NOMO-1 (cell line): ENCODE data around the gene WFIKKN2.
"Not testable (repeated sequence)": the region's sequence is repeated elsewhere in the genome, so short reads cannot be mapped to it uniquely, and the experiment has no call there.

Experiments
- DNase-seq, 2 experiments: peaks; one replicate each; lab custom pipeline; 2025; ENCODE audit not compliant: unreplicated experiment in 2 of 2; lab: John Stamatoyannopoulos, UW

WFIKKN2 gene

DNA sequence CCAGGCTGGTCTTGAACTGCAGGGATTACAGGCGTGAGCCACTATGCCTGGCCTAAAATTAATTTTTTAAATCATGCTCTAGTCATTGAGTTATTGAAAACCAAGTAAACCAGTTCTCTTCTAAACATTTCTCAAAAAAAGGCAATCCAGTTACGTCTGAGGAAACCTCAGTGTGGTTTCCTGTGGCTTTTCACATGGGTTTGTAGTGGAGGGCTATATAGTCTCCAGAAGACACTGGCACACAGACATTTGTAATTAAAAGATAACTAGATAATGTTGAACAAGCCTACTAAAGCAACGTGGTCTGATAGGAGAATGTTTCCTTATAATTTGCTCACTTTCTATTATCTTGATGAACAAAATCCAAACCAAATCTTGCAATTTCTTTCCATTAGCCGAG, 36.0 kb downstream of the WFIKKN2 start:
- peak in 1 of 2 experiments; percentile 36 for DNase-seq

DNA sequence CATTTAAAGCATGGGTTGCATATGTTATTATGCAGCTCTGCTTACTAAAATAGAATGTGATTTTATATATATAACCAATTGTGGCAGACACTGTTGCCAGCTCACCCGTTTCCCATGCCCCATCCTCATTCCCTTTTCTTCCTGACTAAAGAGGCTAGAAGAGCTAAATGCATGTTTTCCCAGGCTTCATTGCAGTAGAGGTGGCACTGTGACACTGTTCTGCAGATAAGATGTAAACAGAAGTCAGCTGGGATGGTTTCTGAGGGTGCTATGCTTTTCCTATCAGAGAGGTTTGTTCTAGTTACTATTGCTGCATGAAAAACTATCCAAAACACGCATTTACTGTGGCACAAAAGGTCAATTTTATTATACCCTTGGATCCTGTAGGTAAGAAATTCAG, 36.5 kb downstream of the WFIKKN2 start:
- DNase-seq = no peak

DNA sequence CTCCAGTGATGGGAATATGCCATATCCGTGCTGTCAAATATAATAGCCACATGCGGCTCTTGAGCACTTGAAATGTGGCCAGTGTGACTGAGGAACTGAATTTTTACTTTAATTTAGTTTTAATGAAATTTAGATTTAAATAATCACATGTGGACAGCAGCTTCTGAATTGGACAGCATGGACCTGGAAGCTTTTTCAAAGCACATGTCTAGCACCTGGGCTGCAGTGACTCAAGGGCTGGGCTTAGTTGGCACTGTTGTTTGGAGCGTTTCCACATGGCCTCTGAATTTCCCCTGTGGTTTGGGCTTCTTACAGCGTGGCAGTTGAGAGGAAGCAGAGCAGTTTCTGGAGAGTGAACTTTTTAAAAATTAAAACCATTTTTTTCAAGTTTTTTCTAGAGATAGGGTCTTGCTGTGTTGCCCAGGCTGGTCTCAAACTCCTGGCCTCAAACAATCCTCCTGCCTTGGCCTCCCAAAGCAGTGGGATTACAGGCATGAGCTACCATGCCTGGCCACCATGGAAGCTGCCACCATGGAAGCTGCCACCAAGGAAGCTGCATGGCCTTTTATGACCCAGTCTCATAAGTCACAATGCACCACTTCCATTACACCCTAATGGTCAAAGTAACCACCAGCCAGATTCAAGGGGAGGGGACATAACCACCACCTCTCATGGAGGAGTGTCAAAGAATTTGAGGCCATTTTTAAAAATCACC, 37.5 kb downstream of the WFIKKN2 start:
- peak; percentile 48 to 59 for DNase-seq

DNA sequence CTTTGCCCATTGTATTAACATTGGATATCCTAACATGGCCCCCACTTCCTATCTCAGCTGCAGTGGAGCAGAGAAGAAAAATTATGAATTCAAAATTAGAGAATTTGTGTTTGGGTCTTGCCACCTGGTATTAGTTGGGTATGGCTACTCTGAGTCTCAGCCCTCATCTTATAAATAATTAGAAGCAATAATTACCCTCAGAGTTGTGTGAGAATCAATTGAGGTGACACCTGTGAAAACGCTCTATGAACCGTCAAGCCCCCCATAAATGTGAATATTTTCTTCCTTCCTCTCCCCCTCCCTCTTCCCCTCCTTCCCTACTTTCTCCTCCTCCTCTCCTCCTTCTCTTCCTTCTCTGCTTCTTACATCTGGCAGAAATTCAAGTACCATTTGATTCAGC, 39.7 kb downstream of the WFIKKN2 start:
- DNase-seq = no peak

DNA sequence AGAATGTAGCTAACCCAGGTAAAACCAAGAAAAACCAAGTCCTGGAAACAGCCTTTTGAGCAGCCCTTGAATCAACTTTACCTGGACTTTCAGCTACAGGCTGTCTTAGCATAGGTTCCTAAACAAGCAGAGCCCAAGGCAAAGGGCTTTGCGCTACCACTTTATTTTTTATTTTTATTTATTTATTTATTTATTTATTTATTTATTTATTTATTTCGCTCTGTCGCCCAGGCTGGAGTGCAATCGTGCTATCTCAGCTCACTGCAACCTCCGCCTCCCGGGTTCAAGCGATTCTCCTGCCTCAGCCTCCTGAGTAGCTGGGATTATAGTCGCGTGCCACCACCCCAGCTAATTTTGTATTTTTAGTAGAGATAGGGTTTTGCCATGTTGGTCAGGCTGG, 41.7 kb downstream of the WFIKKN2 start:
- DNase-seq = not testable (repeated sequence)

DNA sequence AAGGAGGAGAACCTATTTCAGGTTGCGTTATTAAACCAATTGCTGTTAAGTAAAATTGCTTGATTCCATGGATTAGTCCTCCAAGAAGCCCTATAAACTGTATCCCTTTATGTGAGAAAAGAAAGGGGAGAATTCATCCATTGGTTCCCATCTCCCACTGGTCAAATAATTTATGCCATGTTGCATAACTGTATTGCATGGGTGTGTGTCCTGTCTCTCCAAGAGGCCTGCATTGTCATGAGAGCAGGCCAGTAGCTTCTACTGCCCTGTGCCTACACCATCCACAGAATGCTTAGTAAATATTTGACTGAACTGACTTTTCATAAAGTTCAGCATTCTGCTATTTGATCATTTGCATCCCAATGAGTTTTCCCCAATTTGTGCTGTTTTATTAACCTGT, 42.5 kb downstream of the WFIKKN2 start:
- no peak for DNase-seq

DNA sequence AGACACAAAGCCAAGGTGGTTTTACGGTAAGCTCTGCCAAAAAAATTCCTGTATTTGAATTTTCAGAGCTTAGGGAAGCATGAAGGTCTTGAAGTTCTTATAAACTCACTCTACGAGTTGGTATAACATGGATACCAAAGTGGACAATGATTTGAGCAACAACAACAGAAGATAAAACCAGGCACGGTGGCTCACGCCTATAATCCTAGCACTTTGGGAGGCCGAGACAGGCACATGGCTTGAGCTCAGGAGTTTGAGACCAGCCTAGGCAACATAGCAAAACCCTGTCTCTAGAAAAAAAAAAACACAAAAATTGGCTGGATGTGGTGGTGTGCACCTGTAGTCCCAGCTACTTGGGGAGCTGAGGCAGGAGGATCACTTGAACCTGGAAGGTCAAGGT, 43.7 kb downstream of the WFIKKN2 start:
- DNase-seq = no peak

DNA sequence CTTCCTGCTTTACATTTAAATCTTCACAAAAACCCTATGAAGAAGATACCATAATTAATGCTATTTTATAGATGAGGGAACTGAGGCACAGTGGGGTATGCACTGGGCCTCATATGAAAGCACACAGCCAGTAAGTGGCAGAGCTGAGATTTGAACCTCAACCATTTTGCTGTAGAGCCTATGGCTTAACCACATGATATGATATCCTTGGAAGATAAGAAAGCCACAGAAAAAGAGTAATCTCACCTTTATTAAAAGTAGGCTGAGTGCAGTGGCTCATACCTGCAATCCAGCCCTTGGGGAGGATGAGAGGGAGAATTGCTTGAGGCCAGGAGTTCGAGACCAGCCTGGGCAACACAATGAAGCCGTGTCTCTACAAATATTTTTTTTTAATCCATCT, 45.8 kb downstream of the WFIKKN2 start:
- DNase-seq = no peak

DNA sequence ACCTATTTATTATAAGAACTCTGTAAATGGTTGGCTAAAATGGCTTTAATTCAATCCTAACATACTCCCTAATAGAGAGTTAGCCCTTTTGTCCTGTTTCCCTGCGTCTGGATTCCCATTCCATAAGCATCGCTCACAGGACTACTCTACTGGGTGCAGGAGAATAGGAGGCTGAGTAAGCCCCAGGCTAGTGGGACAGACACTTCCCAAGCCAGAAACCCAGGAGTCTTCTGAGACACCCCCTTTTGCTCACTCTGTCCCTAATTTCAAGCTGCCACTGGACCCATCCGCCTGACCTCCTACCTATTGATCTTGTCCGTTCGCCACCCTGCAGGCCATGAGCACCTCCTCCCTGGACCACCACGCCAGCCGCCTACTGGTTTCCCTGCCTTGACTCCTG, 47.5 kb downstream of the WFIKKN2 start:
- no peak for DNase-seq

DNA sequence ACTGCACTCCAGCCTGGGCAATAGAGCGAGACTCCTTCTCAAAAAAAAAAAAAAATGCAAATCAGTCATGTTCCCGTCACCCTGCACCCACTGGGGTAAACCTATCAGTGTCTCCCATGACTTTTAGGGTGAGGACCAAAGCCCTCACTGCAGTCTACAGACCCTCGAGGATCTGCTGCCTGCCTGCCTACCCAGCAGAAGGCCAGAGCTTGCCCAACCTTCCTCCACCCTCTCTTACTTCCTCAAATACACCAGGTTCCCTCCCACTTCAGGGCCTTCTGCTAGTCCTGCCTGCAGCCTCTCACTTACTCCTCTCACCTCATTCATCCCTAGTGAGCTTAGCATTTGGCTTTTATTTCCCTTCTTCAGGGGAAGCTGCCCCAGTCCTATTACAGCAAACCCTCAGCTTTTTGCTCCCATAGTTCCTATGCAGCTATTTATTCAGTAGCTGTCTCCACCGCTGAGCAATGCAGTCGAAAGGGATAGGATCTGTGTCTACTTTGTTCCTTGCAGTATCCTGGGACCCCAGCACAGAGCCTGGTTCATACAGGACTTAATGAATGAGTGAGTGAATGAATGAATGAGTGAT, 48.6 kb downstream of the WFIKKN2 start:
- DNase-seq = peak; percentile 82 to 89

DNA sequence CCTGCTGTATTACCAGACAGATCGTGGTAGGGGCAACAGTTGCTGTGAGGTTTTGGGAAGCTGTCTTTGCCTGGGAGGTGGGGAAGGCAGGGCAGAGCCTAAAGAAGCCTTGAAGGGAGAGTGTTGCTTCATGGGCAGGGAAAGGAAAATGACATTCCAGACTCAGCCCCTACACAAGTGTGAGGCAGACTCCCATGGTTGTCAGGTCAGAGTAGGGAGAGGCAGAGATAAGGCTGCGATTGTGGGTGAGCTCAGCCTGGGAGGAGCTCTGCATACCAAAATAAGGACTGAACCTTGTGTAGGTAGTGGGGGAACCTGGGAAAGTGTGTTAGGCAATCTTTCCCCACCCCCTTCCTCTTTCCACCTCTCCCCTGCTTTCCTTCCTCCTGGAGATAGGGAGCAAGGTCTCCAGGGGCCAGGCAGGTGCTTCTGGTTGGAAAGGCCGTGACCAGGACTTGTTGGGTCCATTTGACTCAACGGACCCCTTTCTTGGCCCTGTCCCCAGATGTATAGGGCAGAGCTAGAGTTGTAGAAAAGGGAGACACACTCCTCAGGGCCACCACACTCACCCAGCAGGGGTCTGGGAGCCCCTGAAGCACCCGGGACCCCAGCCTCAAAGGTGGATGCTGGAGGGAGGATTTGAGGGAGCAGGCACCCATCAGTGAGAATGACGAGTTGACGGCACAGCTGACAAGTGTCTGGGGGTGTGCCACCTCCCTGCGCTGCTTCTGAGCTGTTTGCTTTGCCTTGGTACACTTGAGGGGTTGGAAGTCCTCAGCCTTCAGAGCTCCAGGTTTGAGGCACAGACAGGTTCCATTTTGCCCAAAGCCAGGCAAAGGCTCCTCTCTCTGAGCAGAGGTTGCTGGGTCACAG, 49.3 kb downstream of the WFIKKN2 start:
- DNase-seq = no peak

DNA sequence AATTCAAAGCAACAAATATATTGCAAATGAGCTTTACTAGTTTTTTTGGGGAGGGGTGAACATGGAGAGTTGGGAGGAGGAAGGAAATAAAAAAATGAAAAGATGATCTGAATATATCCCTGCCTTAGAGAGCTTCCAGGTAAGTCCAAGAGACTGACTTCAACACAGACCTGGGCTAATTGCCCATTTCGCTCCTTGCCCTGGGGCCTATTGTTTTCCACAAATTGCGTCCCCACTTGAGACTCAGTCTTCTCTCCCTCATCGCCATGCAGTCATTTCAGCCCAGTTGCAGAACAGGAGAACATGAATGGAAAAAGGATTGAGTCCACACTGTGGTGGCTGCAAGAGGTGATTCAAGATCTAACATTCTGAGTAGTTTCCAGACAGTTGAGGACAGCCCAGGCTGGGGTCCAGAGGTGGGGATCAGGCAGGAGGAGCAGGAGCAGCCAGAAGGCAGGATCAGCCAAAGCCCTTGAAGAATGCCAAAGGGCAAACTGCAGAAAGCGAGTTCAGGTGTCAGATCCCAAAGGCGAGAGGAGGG, 52.4 kb downstream of the WFIKKN2 start:
- DNase-seq = no peak

DNA sequence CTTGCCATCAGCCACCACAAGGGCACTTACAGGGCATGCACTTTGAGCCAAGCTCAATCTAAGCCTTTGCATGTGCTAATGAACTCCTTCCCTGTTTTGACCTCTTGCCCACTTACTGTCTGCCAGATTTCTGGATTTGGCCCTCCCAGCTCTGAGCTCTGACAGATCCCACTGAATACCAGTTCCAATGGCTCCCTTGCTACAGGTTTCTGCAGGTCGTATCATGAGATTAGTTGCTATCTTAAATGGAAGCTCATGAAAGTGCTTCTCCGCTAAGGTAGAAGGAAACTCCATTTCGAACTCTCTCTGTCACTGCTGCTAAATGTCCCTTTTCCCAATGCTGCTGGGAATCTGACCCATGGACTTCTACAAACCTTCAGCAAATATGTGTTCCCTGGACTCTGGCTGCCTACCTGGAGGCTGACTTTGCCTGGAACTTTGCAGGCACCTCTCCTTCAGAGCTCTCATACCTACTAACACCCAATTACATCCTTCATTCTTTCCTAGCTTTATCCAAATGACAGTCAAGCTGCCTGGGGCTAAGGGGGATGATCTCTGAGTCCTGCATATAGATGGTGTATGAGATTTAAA, 54.2 kb downstream of the WFIKKN2 start:
- no peak for DNase-seq

DNA sequence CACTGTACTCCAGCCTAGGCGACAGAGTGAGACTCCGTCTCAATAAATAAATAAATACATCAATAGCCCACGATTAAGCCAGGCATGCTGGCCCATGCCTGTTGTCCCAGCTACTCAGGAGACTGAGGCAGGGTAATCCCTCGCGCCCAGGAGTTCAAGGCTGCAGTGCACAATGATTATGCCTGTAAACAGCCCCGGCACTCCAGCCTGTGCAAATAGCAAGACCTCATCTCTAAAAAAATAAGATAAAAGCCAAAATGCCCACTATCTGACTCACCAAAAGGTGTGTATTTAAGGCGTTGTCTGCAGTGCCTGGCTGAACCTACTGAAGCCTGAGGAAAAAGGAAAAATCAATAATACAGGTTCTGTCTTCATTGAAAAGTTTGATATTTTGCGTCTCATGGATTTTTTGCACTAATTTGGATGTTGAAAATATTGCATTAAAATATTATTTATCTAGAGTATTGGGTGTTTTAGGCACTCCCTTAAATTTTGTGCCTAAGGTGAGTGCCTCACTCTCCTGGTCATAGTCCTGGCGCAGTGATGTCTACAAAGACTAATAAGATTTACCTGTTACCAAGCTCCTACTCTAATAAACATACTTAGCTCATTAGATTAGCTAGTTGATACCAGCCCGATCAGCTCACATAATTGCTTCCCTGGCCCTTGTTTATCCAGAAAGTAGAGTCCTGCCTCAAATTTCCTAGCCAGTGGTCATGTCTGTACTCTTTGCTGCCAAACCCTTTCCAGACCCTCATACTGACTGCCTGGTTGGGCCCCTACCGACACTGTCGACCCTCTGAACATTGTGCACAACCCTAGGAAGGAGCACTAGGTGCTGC, 55.5 kb downstream of the WFIKKN2 start:
- DNase-seq = no peak

DNA sequence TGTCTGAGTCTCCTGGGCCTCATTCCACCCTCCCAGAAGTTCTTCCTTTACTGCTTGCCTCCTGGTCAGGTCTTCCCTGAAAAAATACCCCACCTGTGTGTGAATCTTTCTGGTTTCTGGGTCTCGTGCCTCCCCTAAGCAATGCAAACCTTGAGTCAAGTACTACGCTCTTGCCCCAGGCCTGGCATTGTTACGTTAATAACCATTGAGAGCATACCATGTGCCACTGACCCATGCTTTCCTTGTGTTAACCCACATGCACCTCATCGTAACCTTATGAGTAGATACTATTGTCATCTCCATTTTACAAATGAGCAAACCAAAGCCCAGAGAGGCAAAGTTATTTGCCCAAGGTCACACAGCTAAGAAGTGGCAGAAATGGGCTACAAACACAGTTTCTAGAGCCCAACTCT, 56.2 kb downstream of the WFIKKN2 start:
- no peak for DNase-seq
